Measurements from ENCODE around the gene PWWP2A.

- TF ChIP-seq CTCF (conservative IDR thresholded peaks at IDR 0.05) = no peak
- TF ChIP-seq ZFX (IDR thresholded peaks at IDR 0.05) = no peak
Measured at GRCh38 chr5:160133918-160134304, 14.7 kb upstream of the PWWP2A start.
